Activated T-helper 1 cell treated with anti-CD3 and anti-CD28 coated beads, Interleukin-2, amount 50 U/mL, for 16 hours (primary cell): Measurements from ENCODE around the gene LYPD6B.

Source experiments
- DNase-seq, 2 donors: peaks; one replicate each; pipeline ENCODE4 v3.0.0-alpha.2; 2020; ENCODE audit warnings: low read depth in 1 of 2, low spot score in 1 of 2

The LYPD6B gene

DNA sequence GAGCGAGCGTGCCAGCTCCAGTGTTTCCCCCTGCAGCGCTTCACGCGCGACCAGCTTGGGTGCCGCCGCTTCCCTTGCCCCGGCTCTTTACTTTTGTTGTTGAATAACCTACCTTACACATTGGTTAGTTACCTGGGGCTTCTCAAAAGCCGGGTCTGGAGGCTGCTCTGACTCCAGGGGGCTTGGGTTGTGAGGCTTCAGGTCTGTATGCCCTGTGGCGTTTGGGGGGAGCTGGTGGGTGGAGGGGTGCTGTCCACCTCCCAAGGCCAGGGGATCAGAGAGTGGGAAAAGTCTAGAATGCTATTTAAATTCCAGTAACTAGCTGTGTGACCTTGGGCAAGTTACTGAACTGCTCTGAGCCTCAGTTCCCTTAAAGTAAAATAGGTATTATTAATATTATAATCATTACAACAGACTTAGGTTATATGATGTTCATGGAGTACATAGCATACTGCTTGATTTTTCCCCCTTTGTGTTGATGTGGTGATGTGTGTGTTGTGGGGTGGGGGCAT, 770 bp downstream of the LYPD6B start:
- DNase-seq: no peak

- no peak for DNase-seq
Observed at GRCh38 chr2:149040451-149040850, 2.0 kb downstream of the LYPD6B start.

GRCh38 chr2:149041482-149041881, 3.0 kb downstream of the LYPD6B start:
- no peak for DNase-seq

DNA sequence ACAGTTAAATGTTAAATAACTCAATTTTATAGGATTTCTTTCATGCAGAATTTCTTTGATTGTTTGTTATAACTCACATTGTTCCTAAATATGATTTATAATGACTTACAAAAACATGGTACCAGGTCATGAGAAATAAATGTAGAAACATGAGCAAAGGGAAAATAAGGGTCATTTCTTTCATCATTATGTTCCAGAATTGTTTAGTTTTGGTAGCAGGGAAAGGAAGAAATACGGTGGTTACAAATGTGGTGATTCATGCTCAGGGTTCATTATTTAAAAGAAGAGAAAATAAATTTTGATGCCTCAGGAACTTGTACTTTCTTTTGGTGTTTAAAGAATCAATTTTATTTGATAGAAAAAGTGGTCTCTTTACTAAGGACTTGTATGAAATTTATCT, 4.4 kb downstream of the LYPD6B start:
- DNase-seq: no peak

- DNase-seq: no peak
Observed at GRCh38 chr2:149044500-149044899, 6.0 kb downstream of the LYPD6B start.

GRCh38 chr2:149047118-149047517, 8.6 kb downstream of the LYPD6B start:
- no peak for DNase-seq

GRCh38 chr2:149049142-149049541, 10.6 kb downstream of the LYPD6B start:
- DNase-seq: no peak

- no peak for DNase-seq
Observed at GRCh38 chr2:149050188-149050587, 11.7 kb downstream of the LYPD6B start.

GRCh38 chr2:149055751-149056150, 17.3 kb downstream of the LYPD6B start:
- DNase-seq: no peak

- DNase-seq: no peak
Observed at GRCh38 chr2:149056541-149057255, 18.2 kb downstream of the LYPD6B start.

- no peak for DNase-seq
Observed at GRCh38 chr2:149057401-149057800, 18.9 kb downstream of the LYPD6B start.

DNA sequence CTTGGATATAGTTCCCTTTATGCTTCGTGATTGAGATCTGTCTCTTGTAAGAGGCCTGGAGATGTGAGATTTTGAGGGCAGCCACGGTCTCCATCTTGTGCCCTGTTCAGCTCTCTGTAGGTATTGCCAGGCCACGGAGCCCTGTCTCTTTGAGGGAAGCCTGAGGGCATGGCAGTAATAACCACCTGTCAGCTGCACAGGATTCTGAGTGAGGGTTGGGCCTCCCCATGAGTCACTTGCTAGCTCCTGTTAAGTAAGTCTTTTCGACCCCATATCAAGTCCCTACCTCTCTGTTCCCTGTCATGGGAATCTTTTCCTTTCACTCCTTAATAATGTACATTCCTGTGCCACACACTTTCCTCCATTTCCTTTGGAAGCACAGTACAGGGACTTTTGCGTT, 20.4 kb downstream of the LYPD6B start:
- no peak for DNase-seq

DNA sequence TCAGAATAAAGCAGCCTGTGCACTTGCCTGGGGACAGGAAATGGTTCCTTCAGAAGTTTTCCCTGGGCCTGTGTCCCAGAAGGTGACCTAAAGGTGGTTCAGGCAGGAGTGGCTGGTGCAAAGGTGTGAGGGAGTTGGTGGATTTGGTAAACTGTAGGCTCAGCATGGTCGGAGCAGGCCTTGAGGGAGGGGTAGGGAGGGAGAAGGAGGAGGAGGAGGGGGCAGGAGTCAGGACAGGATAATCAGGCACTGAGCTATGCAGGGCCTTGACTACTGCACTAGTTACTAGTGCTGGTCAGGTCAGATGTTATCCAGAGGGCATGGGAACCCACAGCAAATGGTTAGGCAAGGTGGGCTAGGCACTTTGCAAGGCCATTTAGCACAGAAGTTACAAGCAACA, 21.3 kb downstream of the LYPD6B start:
- DNase-seq: no peak

DNA sequence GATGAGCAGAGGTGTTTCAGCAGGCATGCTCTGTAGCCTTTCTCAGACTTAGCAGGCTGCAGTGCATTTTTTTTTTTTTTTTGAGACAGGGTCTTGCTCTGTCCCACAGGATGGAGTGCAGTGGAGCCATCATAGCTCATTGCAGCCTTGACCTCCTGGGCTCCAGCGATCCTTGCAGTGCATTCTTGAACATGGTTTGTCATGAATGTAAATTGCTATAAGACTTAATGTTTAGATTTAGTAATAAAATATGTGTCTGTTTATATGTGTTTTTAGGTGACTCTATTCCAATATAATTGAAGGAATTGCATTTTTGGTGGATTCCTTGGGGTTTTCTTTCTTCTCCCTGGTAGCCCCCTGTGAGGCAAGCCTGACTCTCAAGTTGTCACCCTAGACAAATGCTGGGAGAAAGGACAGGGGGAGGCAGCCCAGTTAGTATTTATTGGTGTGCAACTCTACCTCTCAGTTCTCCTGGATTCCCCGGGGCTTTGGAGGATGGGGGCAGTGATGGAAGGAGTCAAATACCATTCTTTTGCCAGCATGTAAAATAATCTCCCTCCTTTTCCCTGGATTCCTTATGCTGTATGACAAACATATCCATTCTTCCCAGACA, 22.7 kb downstream of the LYPD6B start:
- DNase-seq: no peak

GRCh38 chr2:149062531-149062930, 24.0 kb downstream of the LYPD6B start:
- no peak for DNase-seq

DNA sequence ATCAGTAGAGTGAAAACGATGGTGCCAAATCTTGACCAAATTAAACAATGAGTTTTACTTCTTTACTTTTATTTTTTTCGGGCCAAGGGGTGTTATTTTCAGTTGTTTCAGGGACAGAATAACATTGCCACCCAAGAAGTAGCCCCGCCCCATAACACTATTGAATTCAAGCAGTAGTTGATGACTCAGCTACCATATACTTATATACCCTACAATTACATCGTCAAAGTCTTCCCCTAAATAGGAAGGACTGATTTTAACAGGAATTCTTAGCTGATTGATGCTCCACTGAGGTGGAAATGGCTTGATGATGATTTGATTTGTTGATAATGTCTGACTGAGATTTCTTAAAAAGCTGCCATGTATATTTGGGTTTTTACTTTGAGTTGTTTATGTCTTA, 24.7 kb downstream of the LYPD6B start:
- DNase-seq: no peak

GRCh38 chr2:149064365-149064841, 25.9 kb downstream of the LYPD6B start:
- no peak for DNase-seq

- DNase-seq: no peak
Observed at GRCh38 chr2:149064856-149065630, 26.5 kb downstream of the LYPD6B start.

DNA sequence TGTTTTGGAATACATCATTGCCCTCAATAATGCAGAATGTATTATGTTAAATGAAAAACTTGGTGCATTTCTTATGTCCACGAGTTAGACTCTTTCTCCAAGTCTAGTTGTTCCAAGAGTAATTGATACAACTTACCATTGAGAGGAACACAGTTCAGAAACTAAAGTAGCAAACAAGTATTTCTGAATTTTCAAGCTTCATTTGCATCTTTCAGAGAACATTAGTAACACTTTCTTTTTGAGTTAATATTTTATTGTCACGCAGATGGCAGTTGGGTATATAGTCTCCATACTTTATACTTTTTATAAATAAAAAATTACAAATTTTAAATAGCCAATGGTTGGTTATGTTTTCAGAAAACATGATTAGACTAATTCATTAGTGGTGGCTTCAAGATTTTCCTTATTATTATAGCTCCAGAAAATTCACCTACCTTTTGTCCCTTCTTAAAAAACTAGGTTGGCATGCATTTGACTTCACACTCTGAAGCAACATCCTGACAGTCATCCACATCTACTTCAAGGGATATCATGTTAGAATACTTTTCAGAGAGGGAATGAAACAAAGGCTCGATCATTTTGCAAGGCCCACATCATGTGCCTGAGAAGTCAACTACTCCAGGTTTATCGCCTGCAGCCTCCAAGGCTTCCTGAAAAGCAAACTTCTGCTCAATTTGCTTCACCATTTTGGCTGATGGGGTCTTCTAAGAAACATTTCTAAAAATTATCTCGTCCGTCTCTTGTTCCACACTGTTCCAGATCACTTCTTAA, 29.9 kb downstream of the LYPD6B start:
- DNase-seq: no peak

GRCh38 chr2:149068996-149069888, 30.7 kb downstream of the LYPD6B start:
- no peak for DNase-seq
